Measurements from ENCODE around the gene HASPIN.

Gene HASPIN

DNA sequence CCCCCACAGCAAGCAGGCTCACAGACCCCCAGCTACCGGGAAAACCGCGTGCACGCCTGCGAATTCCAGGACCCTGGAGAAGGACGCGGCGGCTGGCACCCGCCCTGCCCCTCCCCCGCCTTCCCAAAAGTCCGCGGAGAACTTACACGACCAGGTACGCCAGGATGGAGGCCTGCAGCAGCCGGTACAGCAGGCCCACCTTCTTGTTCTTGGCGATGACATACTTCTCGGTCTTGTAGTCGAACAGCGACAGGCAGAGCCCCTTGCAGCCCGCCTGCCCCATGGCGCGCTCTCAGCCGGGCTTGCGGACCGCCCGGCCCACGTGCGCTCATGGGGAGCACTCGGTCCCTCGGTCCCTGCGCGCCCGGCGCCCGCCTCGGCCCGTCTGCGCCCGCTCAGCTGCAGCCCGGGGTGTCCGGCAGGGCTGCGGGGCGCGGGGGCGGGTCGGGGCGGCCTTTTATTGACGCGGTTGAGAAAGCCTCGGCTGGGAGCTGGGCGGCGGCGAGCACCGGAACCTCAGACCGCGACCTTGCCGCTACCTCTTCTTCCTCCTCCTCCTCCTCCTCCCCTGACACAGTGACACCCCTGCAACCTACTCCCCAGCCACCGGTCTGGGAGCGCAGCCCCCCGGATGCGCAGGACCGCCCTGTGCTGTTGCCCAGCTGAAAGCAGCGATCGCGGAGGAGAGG, 27.8 kb upstream of the HASPIN start, which contains the start of gene P2RX5:
TSS of gene P2RX5 (minus strand) at position 433 of the 689 bp plus-strand sequence. CDS start at position 283, 150 bp downstream.
- H3K18ac ChIP-seq (ENCODE audit: low read length), result no peak within 1 kb of the TSS
- H3K79me1 ChIP-seq (ENCODE audit: low read depth, low read length), result no peaks in the 10 kb centered on the region
- no peak within 1 kb of the TSS for H2BK5ac ChIP-seq (ENCODE audit: low read length)
- H4K91ac ChIP-seq (ENCODE audit: low read depth, low read length, poor library complexity), result no peak within 1 kb of the TSS
- H3K27ac ChIP-seq (replicated peaks; ENCODE audit: low read length), result no peak within 1 kb of the TSS
- H3K9me3 ChIP-seq (replicated peaks in 1 of 2; ENCODE audit: control insufficient read depth in 2 of 2, insufficient read depth in 1 of 2, low read depth in 1 of 2, low read length in 2 of 2), result peaks cover 7 to 9% of the 10 kb centered on the region in 2 donors
- H2AFZ ChIP-seq (ENCODE audit: low read length), result peak within 1 kb of the TSS; percentile 93
- no peak within 1 kb of the TSS for H3K23ac ChIP-seq (ENCODE audit: low read depth, low read length, poor library complexity)
- H4K8ac ChIP-seq (ENCODE audit: low read depth, low read length), result no peak within 1 kb of the TSS
- peak within 1 kb of the TSS; percentile 69 for H3K4me2 ChIP-seq (ENCODE audit: insufficient read depth, low read length, poor library complexity, severe bottlenecking)
- H3K4me3 ChIP-seq (ENCODE audit: low read length in 2 of 2), result peak within 1 kb of the TSS; percentile 46 to 75
- peak; percentile 43 for DNase-seq (ENCODE audit: low spot score)
- H2BK15ac ChIP-seq (ENCODE audit: low read length), result no peak within 1 kb of the TSS
- peaks cover 6 to 8% of the 10 kb centered on the region in 2 donors for H3K4me1 ChIP-seq (ENCODE audit: control insufficient read depth in 2 of 2, insufficient read depth in 1 of 2, low read depth in 1 of 2, low read length in 2 of 2)
- H3K14ac ChIP-seq (ENCODE audit: low read length), result no peak within 1 kb of the TSS
- no peak within 1 kb of the TSS for H2BK120ac ChIP-seq (ENCODE audit: low read depth, low read length)
- WGBS, 2 donors (ENCODE audit: extremely low coverage in 2 of 2, insufficient read length in 2 of 2, insufficient replicate concordance in 1 of 2), result no CpG with 5 or more reads among the region's 65 CpGs
- H2AK5ac ChIP-seq (ENCODE audit: low read depth, low read length), result peak within 1 kb of the TSS; percentile 52
- no peak within 1 kb of the TSS for H3K9ac ChIP-seq (ENCODE audit: low read depth, low read length, poor library complexity)
- H3K27me3 ChIP-seq (ENCODE audit: control insufficient read depth in 3 of 3, insufficient read depth in 3 of 3, low read depth in 1 of 3, low read length in 3 of 3), result peaks cover 20 to 50% (median 42%) of the 10 kb centered on the region in 3 experiments
- H3K36me3 ChIP-seq (replicated peaks in 1 of 2; ENCODE audit: control insufficient read depth in 2 of 2, insufficient read depth in 2 of 2, low read length in 2 of 2), result no peaks in the 10 kb centered on the region
- H2BK12ac ChIP-seq (ENCODE audit: low read length), result no peak within 1 kb of the TSS
- H3K4ac ChIP-seq (ENCODE audit: low read length), result no peak within 1 kb of the TSS

DNA sequence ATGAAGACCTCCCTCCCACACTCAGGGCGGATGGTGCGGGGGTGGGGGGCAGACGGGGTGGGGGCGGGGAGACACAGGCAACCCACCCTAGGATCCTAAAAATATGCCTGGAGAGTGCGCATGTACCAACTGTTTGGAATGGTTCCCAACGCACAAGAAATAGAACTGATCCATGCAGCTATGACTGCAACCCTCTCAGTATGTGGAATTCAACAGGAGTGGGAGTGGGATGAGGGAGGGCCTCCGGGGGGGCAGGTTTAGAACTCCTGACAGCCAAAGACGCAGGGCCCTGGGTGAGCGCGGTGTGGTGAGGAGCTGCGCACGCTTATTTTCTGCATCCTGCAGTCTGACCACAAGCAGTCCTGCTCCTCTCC, 26.6 kb upstream of the HASPIN start:
- H4K8ac ChIP-seq (ENCODE audit: low read depth, low read length), result no peak overlapping the region
- no peak overlapping the region for H3K27ac ChIP-seq (replicated peaks; ENCODE audit: low read length)
- no peak overlapping the region for H2AFZ ChIP-seq (ENCODE audit: low read length)
- peaks cover 7 to 9% of the 10 kb centered on the region in 2 donors for H3K9me3 ChIP-seq (replicated peaks in 1 of 2; ENCODE audit: control insufficient read depth in 2 of 2, insufficient read depth in 1 of 2, low read depth in 1 of 2, low read length in 2 of 2)
- peaks cover 20 to 50% (median 42%) of the 10 kb centered on the region in 3 experiments for H3K27me3 ChIP-seq (ENCODE audit: control insufficient read depth in 3 of 3, insufficient read depth in 3 of 3, low read depth in 1 of 3, low read length in 3 of 3)
- H2BK120ac ChIP-seq (ENCODE audit: low read depth, low read length), result no peak overlapping the region
- no peak overlapping the region for H3K4me3 ChIP-seq (ENCODE audit: low read length in 2 of 2)
- H3K4me2 ChIP-seq (ENCODE audit: insufficient read depth, low read length, poor library complexity, severe bottlenecking), result no peak overlapping the region
- H2BK5ac ChIP-seq (ENCODE audit: low read length), result no peak overlapping the region
- no peak overlapping the region for H4K91ac ChIP-seq (ENCODE audit: low read depth, low read length, poor library complexity)
- no peaks in the 10 kb centered on the region for H3K36me3 ChIP-seq (replicated peaks in 1 of 2; ENCODE audit: control insufficient read depth in 2 of 2, insufficient read depth in 2 of 2, low read length in 2 of 2)
- DNase-seq (ENCODE audit: low spot score), result no peak
- H3K9ac ChIP-seq (ENCODE audit: low read depth, low read length, poor library complexity), result no peak overlapping the region
- no peaks in the 10 kb centered on the region for H3K79me1 ChIP-seq (ENCODE audit: low read depth, low read length)
- no peak overlapping the region for H3K4ac ChIP-seq (ENCODE audit: low read length)
- H3K4me1 ChIP-seq (ENCODE audit: control insufficient read depth in 2 of 2, insufficient read depth in 1 of 2, low read depth in 1 of 2, low read length in 2 of 2), result peaks cover 6 to 8% of the 10 kb centered on the region in 2 donors
- H2AK5ac ChIP-seq (ENCODE audit: low read depth, low read length), result no peak overlapping the region
- no peak overlapping the region for H3K18ac ChIP-seq (ENCODE audit: low read length)
- no CpG with 5 or more reads among the region's 12 CpGs for WGBS, 2 donors (ENCODE audit: extremely low coverage in 2 of 2, insufficient read length in 2 of 2, insufficient replicate concordance in 1 of 2)
- no peak overlapping the region for H2BK12ac ChIP-seq (ENCODE audit: low read length)
- H2BK15ac ChIP-seq (ENCODE audit: low read length), result no peak overlapping the region
- H3K23ac ChIP-seq (ENCODE audit: low read depth, low read length, poor library complexity), result no peak overlapping the region
- no peak overlapping the region for H3K14ac ChIP-seq (ENCODE audit: low read length)

DNA sequence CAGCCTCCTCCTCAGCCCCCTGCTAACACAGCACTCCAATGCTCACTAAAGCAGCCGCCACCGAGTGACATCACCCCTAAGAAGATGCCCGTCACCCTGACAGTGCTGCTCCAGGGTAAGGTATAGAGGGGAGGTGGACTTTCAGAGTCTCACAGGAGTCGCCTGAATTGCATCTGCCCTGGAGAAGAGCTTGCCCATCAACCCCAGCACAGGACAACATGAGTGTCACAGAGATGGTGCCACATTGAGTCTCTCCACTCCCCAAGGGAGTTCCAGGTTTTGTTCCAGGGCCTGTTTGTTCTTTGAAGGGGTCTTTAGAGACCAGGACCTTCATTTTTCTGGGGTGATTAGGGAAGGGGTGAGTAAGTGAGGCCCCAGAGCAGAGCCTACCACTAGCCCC, 25.6 kb upstream of the HASPIN start:
- no peak for DNase-seq (ENCODE audit: low spot score)
- no peak overlapping the region for H2AFZ ChIP-seq (ENCODE audit: low read length)
- H4K8ac ChIP-seq (ENCODE audit: low read depth, low read length), result no peak overlapping the region
- H4K91ac ChIP-seq (ENCODE audit: low read depth, low read length, poor library complexity), result no peak overlapping the region
- H2BK15ac ChIP-seq (ENCODE audit: low read length), result no peak overlapping the region
- H2AK5ac ChIP-seq (ENCODE audit: low read depth, low read length), result no peak overlapping the region
- H2BK12ac ChIP-seq (ENCODE audit: low read length), result no peak overlapping the region
- peaks cover 6 to 8% of the 10 kb centered on the region in 2 donors for H3K4me1 ChIP-seq (ENCODE audit: control insufficient read depth in 2 of 2, insufficient read depth in 1 of 2, low read depth in 1 of 2, low read length in 2 of 2)
- no peaks in the 10 kb centered on the region for H3K36me3 ChIP-seq (replicated peaks in 1 of 2; ENCODE audit: control insufficient read depth in 2 of 2, insufficient read depth in 2 of 2, low read length in 2 of 2)
- no peak overlapping the region for H3K4me3 ChIP-seq (ENCODE audit: low read length in 2 of 2)
- H2BK5ac ChIP-seq (ENCODE audit: low read length), result no peak overlapping the region
- H3K18ac ChIP-seq (ENCODE audit: low read length), result no peak overlapping the region
- H3K4me2 ChIP-seq (ENCODE audit: insufficient read depth, low read length, poor library complexity, severe bottlenecking), result no peak overlapping the region
- H3K79me1 ChIP-seq (ENCODE audit: low read depth, low read length), result no peaks in the 10 kb centered on the region
- no peak overlapping the region for H3K14ac ChIP-seq (ENCODE audit: low read length)
- H3K4ac ChIP-seq (ENCODE audit: low read length), result no peak overlapping the region
- H3K9ac ChIP-seq (ENCODE audit: low read depth, low read length, poor library complexity), result no peak overlapping the region
- WGBS, 2 donors (ENCODE audit: extremely low coverage in 2 of 2, insufficient read length in 2 of 2, insufficient replicate concordance in 1 of 2), result no CpG with 5 or more reads among the region's 4 CpGs
- H3K9me3 ChIP-seq (replicated peaks in 1 of 2; ENCODE audit: control insufficient read depth in 2 of 2, insufficient read depth in 1 of 2, low read depth in 1 of 2, low read length in 2 of 2), result peaks cover 7 to 9% of the 10 kb centered on the region in 2 donors
- H3K27me3 ChIP-seq (ENCODE audit: control insufficient read depth in 3 of 3, insufficient read depth in 3 of 3, low read depth in 1 of 3, low read length in 3 of 3), result peaks cover 20 to 48% (median 42%) of the 10 kb centered on the region in 3 experiments
- H3K27ac ChIP-seq (replicated peaks; ENCODE audit: low read length), result no peak overlapping the region
- H3K23ac ChIP-seq (ENCODE audit: low read depth, low read length, poor library complexity), result no peak overlapping the region
- no peak overlapping the region for H2BK120ac ChIP-seq (ENCODE audit: low read depth, low read length)

DNA sequence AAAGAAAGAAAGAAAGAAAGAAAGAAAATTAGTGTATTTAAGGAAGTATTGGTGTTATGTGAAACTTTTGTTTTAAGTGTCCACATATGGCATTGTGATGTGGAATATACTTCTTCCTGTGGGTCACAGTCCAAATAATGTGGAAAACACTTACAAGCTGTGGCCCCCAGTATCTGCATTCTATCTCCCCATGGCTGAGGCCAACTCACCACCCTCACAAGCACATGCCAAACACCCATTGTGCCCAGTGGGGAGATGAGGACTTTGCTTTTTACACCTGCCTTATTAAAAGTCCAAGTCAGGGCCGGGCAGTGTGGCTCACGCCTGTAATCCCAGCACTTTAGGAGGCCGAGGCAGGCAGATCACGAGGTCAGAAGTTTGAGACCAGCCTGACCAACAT, 23.8 kb upstream of the HASPIN start:
- peaks cover 7 to 9% of the 10 kb centered on the region in 2 donors for H3K9me3 ChIP-seq (replicated peaks in 1 of 2; ENCODE audit: control insufficient read depth in 2 of 2, insufficient read depth in 1 of 2, low read depth in 1 of 2, low read length in 2 of 2)
- H2AFZ ChIP-seq (ENCODE audit: low read length), result no peak overlapping the region
- no CpG with 5 or more reads among the region's 4 CpGs for WGBS, 2 donors (ENCODE audit: extremely low coverage in 2 of 2, insufficient read length in 2 of 2, insufficient replicate concordance in 1 of 2)
- no peak overlapping the region for H2AK5ac ChIP-seq (ENCODE audit: low read depth, low read length)
- H3K4me3 ChIP-seq (ENCODE audit: low read length in 2 of 2), result no peak overlapping the region
- H4K91ac ChIP-seq (ENCODE audit: low read depth, low read length, poor library complexity), result no peak overlapping the region
- no peak overlapping the region for H2BK5ac ChIP-seq (ENCODE audit: low read length)
- H3K36me3 ChIP-seq (replicated peaks in 1 of 2; ENCODE audit: control insufficient read depth in 2 of 2, insufficient read depth in 2 of 2, low read length in 2 of 2), result no peaks in the 10 kb centered on the region
- no peak for DNase-seq (ENCODE audit: low spot score)
- no peak overlapping the region for H2BK12ac ChIP-seq (ENCODE audit: low read length)
- no peak overlapping the region for H3K27ac ChIP-seq (replicated peaks; ENCODE audit: low read length)
- H3K27me3 ChIP-seq (ENCODE audit: control insufficient read depth in 3 of 3, insufficient read depth in 3 of 3, low read depth in 1 of 3, low read length in 3 of 3), result peaks cover 15 to 34% (median 31%) of the 10 kb centered on the region in 3 experiments
- H3K79me1 ChIP-seq (ENCODE audit: low read depth, low read length), result no peaks in the 10 kb centered on the region
- H3K18ac ChIP-seq (ENCODE audit: low read length), result no peak overlapping the region
- no peak overlapping the region for H3K14ac ChIP-seq (ENCODE audit: low read length)
- H4K8ac ChIP-seq (ENCODE audit: low read depth, low read length), result no peak overlapping the region
- H3K4me2 ChIP-seq (ENCODE audit: insufficient read depth, low read length, poor library complexity, severe bottlenecking), result no peak overlapping the region
- no peak overlapping the region for H3K4ac ChIP-seq (ENCODE audit: low read length)
- H3K9ac ChIP-seq (ENCODE audit: low read depth, low read length, poor library complexity), result no peak overlapping the region
- peaks cover 3 to 8% of the 10 kb centered on the region in 2 donors for H3K4me1 ChIP-seq (ENCODE audit: control insufficient read depth in 2 of 2, insufficient read depth in 1 of 2, low read depth in 1 of 2, low read length in 2 of 2)
- no peak overlapping the region for H2BK15ac ChIP-seq (ENCODE audit: low read length)
- no peak overlapping the region for H3K23ac ChIP-seq (ENCODE audit: low read depth, low read length, poor library complexity)
- H2BK120ac ChIP-seq (ENCODE audit: low read depth, low read length), result no peak overlapping the region

All from neuronal stem cell (in vitro differentiated cells).